ENCODE data around the gene ARAP3.

The ARAP3 gene

DNA sequence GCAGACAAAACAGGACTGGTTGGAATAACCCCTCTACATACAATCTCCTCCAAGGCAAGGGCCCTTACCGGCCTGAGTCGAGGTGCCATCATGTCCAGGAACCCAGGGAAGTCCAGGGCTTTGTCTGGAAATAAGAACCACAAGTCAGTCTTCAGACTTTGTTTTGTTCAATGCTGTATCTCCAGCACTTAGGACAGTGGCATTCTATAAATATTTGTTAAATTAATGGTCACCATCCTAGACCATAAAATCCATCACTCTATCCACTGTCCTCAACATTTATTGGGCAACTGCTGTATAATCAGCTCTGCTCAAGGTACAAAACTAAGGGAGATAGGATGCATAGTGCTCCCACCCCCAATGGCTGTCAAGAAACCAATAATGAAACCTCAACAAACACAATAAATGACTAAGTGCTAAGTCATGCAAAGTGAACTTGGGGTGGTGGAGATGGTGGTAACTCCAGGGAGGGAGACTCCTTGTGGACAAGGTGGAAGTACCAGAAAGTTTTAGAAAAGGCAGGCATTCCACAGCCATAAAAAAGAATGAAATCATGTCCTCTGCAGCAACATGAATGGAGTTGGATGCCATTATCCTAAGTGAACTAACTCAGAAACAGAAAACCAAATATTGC, 40.3 kb downstream of the ARAP3 start:
- no peak overlapping the region for H3K4me3 ChIP-seq (ENCODE audit: low read length)
- TF ChIP-seq CTCF (conservative IDR thresholded peaks at IDR 0.05; ENCODE audit: low read depth, low read length) = peak; percentile 57
- no peak for DNase-seq (ENCODE audit: low read depth)

DNA sequence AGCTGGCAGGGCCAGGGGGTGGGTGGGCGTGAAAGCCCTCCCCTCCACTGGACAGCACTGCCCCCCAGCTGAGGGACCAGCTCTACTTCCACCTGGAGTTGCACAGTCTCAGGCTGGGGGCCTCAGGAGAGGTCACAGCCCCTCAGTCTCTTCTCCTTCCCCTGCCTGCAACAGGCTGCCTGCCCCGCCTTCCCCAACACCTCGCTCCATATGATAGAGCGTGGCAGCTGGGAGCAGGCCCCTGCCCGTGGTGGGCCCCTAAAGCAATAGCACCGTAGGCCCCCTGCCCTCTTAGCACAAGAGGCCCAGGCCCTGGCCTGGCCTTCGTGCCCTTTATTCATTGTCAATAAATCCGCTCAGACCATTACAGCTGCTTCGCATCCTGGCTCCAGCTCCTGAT, 41.3 kb downstream of the ARAP3 start:
- no peak overlapping the region for H3K4me3 ChIP-seq (ENCODE audit: low read length)
- no peak for DNase-seq (ENCODE audit: low read depth)
- no peak for TF ChIP-seq CTCF (conservative IDR thresholded peaks at IDR 0.05; ENCODE audit: low read depth, low read length)

- DNase-seq (ENCODE audit: low read depth) = no peak
- TF ChIP-seq CTCF (conservative IDR thresholded peaks at IDR 0.05; ENCODE audit: low read depth, low read length) = no peak
- H3K4me3 ChIP-seq (ENCODE audit: low read length) = no peak overlapping the region
Observed at GRCh38 chr5:141640051-141640415, 42.0 kb downstream of the ARAP3 start.

DNA sequence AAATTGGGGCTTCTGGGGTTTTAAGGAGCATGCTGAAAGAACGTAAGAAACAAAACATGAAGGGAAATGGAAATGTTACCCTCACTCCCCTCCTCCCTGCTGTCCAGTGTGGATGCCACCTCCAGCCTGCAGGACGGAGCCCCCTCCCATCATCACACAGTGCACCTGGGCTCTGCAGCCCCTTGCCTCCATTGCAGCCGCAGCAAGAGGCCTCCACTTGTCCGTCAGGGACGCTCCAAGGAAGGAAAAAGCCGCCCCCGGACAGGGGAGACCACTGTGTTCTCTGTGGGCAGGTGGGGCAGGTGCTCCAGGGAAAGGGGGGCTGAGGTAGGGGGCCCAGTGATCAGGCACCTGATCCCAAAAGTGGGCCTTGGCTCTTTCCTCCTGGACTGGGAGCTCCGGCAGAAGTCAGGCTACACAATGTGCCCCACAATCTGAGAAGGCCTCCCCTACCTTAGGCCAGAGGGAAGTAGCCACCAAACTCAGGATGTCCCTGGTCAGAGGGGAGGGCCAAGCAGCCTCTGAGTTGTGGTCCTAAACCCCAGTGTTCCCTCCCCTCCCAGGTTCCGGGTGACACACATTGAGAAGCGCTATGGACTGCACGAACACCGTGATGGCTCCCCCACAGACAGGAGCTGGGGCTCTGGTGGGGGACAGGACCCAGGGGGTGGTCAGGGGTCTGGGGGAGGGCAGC, 42.5 kb downstream of the ARAP3 start:
- TF ChIP-seq CTCF (conservative IDR thresholded peaks at IDR 0.05; ENCODE audit: low read depth, low read length) = no peak
- no peak for DNase-seq (ENCODE audit: low read depth)
- H3K4me3 ChIP-seq (ENCODE audit: low read length) = no peak overlapping the region

- no peak for TF ChIP-seq CTCF (conservative IDR thresholded peaks at IDR 0.05; ENCODE audit: low read depth, low read length)
- H3K4me3 ChIP-seq (ENCODE audit: low read length) = no peak overlapping the region
- DNase-seq (ENCODE audit: low read depth) = no peak
Observed at GRCh38 chr5:141638771-141639170, 43.3 kb downstream of the ARAP3 start.

GRCh38 chr5:141637767-141638419, 44.1 kb downstream of the ARAP3 start:
- H3K4me3 ChIP-seq (ENCODE audit: low read length) = peak overlapping the region; percentile 99
- peak; percentile 34 for TF ChIP-seq CTCF (conservative IDR thresholded peaks at IDR 0.05; ENCODE audit: low read depth, low read length)
- no peak for DNase-seq (ENCODE audit: low read depth)
